Left ventricle myocardium inferior (tissue), 1 donor: ENCODE results near the gene CCDC47. TPM values are rescaled to one million over a fixed set of nuclear protein-coding genes. Genes with fewer than 3 reads are reported as not detected.

Experiments used
- DNase-seq: peaks from one replicate; pipeline ENCODE4 v3.0.0-alpha.2; 2020
- H3K27ac ChIP-seq: fragments of 200-600 bp; replicated peaks from 2 replicates; pipeline ENCODE4 v1.8.0; 2021
- H3K27me3 ChIP-seq: fragments of 200-600 bp; 2 replicates; pipeline ENCODE4 v1.8.0; 2021; ENCODE audit warnings: low read depth
- H3K36me3 ChIP-seq: fragments of 200-600 bp; 2 replicates; pipeline ENCODE4 v1.8.0; 2021
- H3K4me1 ChIP-seq: fragments of 200-600 bp; 2 replicates; pipeline ENCODE4 v1.8.0; 2021
- H3K4me3 ChIP-seq: fragments of 200-600 bp; 2 replicates; pipeline ENCODE4 v1.8.0; 2021; ENCODE audit warnings: mild to moderate bottlenecking, moderate library complexity
- H3K9me3 ChIP-seq: fragments of 200-600 bp; replicated peaks from 2 replicates; pipeline ENCODE4 v1.8.0; 2021
- CTCF ChIP-seq: fragments of 200-600 bp; IDR thresholded peaks from 2 replicates; pipeline ENCODE4 v1.8.0; 2021; ENCODE audit warnings: antibody characterized with exemption, mild to moderate bottlenecking, borderline replicate concordance
- intact Hi-C: fragments of 100-400 bp; cut with micrococcal nuclease; formaldehyde crosslinking; loops from one replicate; pipeline ENCODE4 v1.11.0; 2022
- total RNA-seq: library from RNA; stranded (reverse); fragmentation: NEBNext Ultra II Directional; extraction: Animal tissue kit (Norgen Biotek cat#: 25700); gene quantifications from one replicate; pipeline ENCODE4 v1.2.1, GENCODE V29; 2021
- donor health status: DM: no; HTN: yes; CAD: no; lungs with severe emphysema.

The CCDC47 gene
- total RNA-seq, 1 donor from 2014 or later, result 79.6 TPM

DNA sequence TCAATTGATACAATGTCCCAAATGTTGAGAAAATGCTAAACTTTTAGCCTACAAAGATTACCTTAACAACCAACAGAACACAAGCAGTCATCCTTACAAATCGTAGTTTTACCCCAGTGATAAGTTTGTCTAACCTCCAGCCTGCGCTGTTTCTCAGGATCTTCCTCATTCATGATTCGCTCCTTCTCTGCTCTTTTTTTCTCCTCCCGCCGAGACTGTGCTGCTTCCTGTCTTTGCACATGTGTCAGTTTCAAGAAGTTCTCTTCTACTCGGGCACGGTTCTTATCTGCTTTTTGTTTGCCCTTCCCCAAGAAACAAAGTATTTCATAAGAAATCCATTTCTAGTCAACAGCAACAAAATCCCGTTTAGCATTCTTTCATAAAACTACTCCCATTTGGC lies 21.6 kb downstream of the CCDC47 start:
- intact Hi-C loops, result no loop called here
- Histone ChIP-seq H3K4me3 (no peak overlapping the region), H3K27me3 (no peaks in the 10 kb centered on the region), H3K27ac (no peak overlapping the region), H3K9me3 (no peaks in the 10 kb centered on the region), H3K4me1 (no peaks in the 10 kb centered on the region), H3K36me3 (peaks cover 99% of the 10 kb centered on the region)
- TF ChIP-seq CTCF, result no peak
- DNase-seq, result no peak

- no peaks in the 10 kb centered on the region for H3K27me3 ChIP-seq
- TF ChIP-seq CTCF, result no peak
- peak; percentile 99 for DNase-seq
- peak within 1 kb of the TSS; percentile 89 for H3K4me3 ChIP-seq
- peak within 1 kb of the TSS; percentile 94 for H3K27ac ChIP-seq
- peaks cover 24% of the 10 kb centered on the region for H3K4me1 ChIP-seq
- intact Hi-C loops, result no loop called here
- H3K9me3 ChIP-seq, result no peaks in the 10 kb centered on the region
- H3K36me3 ChIP-seq, result peaks cover 16% of the 10 kb centered on the region
Measured at GRCh38 chr17:63741408-63742173, 31.8 kb downstream of the CCDC47 start, which contains the start of gene STRADA. STRADA (minus strand) TSS chr17:63741799; CDS start chr17:63728369, 13,430 bp downstream.

DNA sequence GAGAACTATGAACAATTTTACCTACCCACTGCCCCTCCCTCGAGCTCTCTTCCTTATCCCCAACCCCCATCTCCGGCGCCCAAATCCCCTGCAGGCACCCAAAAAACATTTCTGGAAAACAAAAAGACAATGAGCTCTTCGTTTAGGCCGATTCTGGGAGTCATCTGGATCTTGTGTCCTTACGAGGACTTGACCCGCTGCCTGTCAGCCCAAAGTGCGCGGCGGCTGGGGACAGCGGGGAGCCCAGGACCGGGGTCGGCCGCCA lies 32.3 kb downstream of the CCDC47 start:
- intact Hi-C loops, result no loop called here

GRCh38 chr17:63740464-63741142 lies 32.8 kb downstream of the CCDC47 start:
- peaks cover 7% of the 10 kb centered on the region for H3K36me3 ChIP-seq
- no peak for DNase-seq
- peaks cover 28% of the 10 kb centered on the region for H3K4me1 ChIP-seq
- no peak for TF ChIP-seq CTCF
- peak overlapping the region; percentile 89 for H3K4me3 ChIP-seq
- peak overlapping the region; percentile 94 for H3K27ac ChIP-seq
- H3K27me3 ChIP-seq, result no peaks in the 10 kb centered on the region
- H3K9me3 ChIP-seq, result no peaks in the 10 kb centered on the region
- intact Hi-C loops, result no loop called here

More for the DNA sequence above, 32.3 kb downstream of the CCDC47 start:
- Histone ChIP-seq H3K27ac (peak overlapping the region; percentile 94), H3K4me1 (peaks cover 28% of the 10 kb centered on the region), H3K9me3 (no peaks in the 10 kb centered on the region), H3K36me3 (peaks cover 12% of the 10 kb centered on the region), H3K4me3 (peak overlapping the region; percentile 89), H3K27me3 (no peaks in the 10 kb centered on the region)
- no peak for DNase-seq
- TF ChIP-seq CTCF, result no peak

DNA sequence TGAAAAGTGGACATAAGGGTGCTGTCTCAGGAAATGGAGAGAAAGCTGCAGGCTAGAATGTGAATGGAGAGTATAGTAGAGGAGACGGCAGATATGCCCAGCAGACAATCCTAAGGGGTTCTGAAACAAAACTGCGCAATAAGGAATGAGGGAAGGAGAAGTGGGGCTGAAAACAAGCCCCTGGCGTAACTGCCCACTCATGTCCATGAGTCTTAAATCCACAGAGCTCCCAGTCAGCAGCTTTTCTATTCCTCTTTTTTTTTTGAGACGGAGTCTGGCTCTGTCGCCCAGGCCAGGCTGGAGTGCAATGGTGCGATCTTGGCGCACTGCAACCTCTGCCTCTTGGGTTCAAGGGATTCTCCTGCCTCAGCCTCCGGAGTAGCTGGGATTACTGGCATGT lies 37.7 kb downstream of the CCDC47 start:
- Histone ChIP-seq H3K36me3 (no peaks in the 10 kb centered on the region), H3K4me1 (peaks cover 10% of the 10 kb centered on the region), H3K4me3 (no peak overlapping the region), H3K9me3 (no peaks in the 10 kb centered on the region), H3K27me3 (no peaks in the 10 kb centered on the region), H3K27ac (no peak overlapping the region)
- no peak for TF ChIP-seq CTCF
- intact Hi-C loops, result no loop called here
- no peak for DNase-seq
